Activated CD8-positive, alpha-beta T cell treated with anti-CD3 and anti-CD28 coated beads, Interleukin-2, amount 10 ng/mL, durations not matched to agents 7 days and 5 days (primary cell): Measurements from ENCODE around the gene PGA5. TPM values are rescaled to one million over a fixed set of nuclear protein-coding genes. Genes with fewer than 3 reads are reported as not detected.
A peak's percentile ranks its signal among the peaks of the same experiment; 100 is the strongest.

Experiments used
- ATAC-seq: fragments of 150-1000 bp; cut with Tn5 transposase; one replicate; pipeline ENCODE4 v1.10.0; 2021; ENCODE audit warnings: moderate library complexity
- CTCF ChIA-PET: fragments of 350-600 bp; sonication (Branson Sonifier 250); formaldehyde crosslinking; loops from one replicate; lab custom pipeline; 2021; ENCODE audit warnings: antibody characterized with exemption; lab: Charles Lee
- POLR2A ChIA-PET: fragments of 350-600 bp; sonication (Branson Sonifier 250); formaldehyde crosslinking; loops from one replicate; lab custom pipeline; 2021; ENCODE audit warnings: antibody characterized with exemption; lab: Charles Lee
- DNase-seq: peaks from one replicate; pipeline ENCODE4 v3.0.0-alpha.2; 2020
- H3K27ac Mint-ChIP-seq: one replicate; pipeline ENCODE4 v1.8.0; 2021; ENCODE audit warnings: mild to moderate bottlenecking, mixed read lengths
- H3K27me3 Mint-ChIP-seq: one replicate; pipeline ENCODE4 v1.8.0; 2021; ENCODE audit warnings: low read depth, mixed read lengths
- H3K36me3 Mint-ChIP-seq: one replicate; pipeline ENCODE4 v1.8.0; 2021; ENCODE audit warnings: low read depth, mixed read lengths
- H3K4me1 Mint-ChIP-seq: one replicate; pipeline ENCODE4 v1.8.0; 2021; ENCODE audit warnings: low read depth, mixed read lengths
- H3K4me3 Mint-ChIP-seq: one replicate; pipeline ENCODE4 v1.8.0; 2021; ENCODE audit warnings: mild to moderate bottlenecking, mixed read lengths
- H3K9me3 Mint-ChIP-seq: one replicate; pipeline ENCODE4 v1.8.0; 2022; ENCODE audit warnings: mixed read lengths; ENCODE audit not compliant: insufficient read depth
- total RNA-seq, 2 experiments: library from RNA; stranded (reverse); gene quantifications; one replicate each; pipeline ENCODE4 v1.2.3, GENCODE V29; 2021

The PGA5 gene
- total RNA-seq, 2 experiments from 2014 or later, result not detected

DNA sequence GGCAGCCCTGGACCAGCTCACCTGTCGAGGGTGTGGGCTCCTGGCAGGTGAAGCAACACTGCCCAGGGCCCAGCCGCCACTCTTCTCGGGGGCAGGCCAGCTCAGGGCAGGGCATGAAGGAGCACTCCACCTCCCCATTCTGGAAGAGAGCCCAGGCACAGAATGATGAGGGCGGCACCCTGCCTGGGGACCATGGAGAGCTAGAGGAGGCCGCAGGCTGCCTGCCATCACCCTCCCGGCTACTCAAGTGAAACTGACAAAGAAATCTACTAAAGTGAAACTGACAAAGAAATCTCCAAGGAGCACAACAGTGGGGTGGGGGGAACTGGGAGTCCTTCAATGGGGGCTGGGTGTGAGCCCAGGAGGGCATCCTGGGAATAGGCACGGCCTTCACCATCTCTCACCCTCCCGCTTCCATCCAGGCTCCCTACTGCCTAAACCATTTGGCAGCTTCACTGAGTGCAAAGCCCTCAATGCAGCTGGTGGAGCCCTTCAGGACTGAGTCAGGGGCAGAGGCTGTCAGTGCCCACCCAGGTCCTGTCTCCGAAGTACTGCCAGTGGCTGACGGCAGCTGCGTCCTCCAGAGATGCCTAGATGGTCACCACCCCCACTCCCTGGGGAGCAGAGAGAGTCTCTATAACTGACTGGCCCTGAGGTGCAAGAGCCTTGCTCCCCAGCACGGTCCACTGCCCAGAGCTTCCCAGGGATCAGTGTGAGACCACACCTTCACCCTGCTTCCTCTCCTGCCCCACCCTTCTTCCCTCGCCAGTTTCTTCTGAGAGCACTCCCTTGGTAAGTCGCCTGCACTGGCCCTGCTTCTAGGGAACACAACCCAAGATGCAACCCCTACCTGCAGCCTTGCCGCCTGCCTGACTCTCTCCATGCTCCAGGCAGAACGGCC is 32.5 kb downstream of the PGA5 start:
- no peak overlapping the region for H3K27ac Mint-ChIP-seq
- no peak for ATAC-seq
- CTCF ChIA-PET, result no interaction called here

GRCh38 chr11:61274084-61274483 is 33.1 kb downstream of the PGA5 start:
- ChIA-PET CTCF (no interaction called here), POLR2A (interaction anchor here (0.5 kb wide), 1 partner anchor 20 kb away, joined by 4 read pairs; no protein-coding TSS in a partner anchor)
- ATAC-seq (no peak), DNase-seq (no peak)
- Mint-ChIP-seq H3K9me3 (no peaks in the 10 kb centered on the region), H3K36me3 (no peaks in the 10 kb centered on the region), H3K4me1 (no peaks in the 10 kb centered on the region), H3K4me3 (no peak overlapping the region), H3K27me3 (no peaks in the 10 kb centered on the region), H3K27ac (no peak overlapping the region)

More for the DNA sequence above, 32.5 kb downstream of the PGA5 start:
- no peaks in the 10 kb centered on the region for H3K4me1 Mint-ChIP-seq
- H3K4me3 Mint-ChIP-seq, result no peak overlapping the region
- DNase-seq, result no peak
- no peaks in the 10 kb centered on the region for H3K9me3 Mint-ChIP-seq
- no peaks in the 10 kb centered on the region for H3K36me3 Mint-ChIP-seq
- POLR2A ChIA-PET, result interaction anchor here (0.7 kb wide), 1 partner anchor 156 kb away, joined by 3 read pairs; no protein-coding TSS in a partner anchor
- H3K27me3 Mint-ChIP-seq, result no peaks in the 10 kb centered on the region

- H3K4me3 Mint-ChIP-seq, result no peak overlapping the region
- H3K27ac Mint-ChIP-seq, result no peak overlapping the region
- no peak for ATAC-seq
- POLR2A ChIA-PET, result no interaction called here
- no peaks in the 10 kb centered on the region for H3K9me3 Mint-ChIP-seq
- H3K4me1 Mint-ChIP-seq, result no peaks in the 10 kb centered on the region
- H3K27me3 Mint-ChIP-seq, result no peaks in the 10 kb centered on the region
- CTCF ChIA-PET, result interaction anchor here (0.9 to 1.7 kb wide), 2 partner anchors 20 to 21 kb away, joined by 3 to 5 read pairs; partner anchors contain the start of gene VWCE
- no peak for DNase-seq
- H3K36me3 Mint-ChIP-seq, result no peaks in the 10 kb centered on the region
Observed at GRCh38 chr11:61275191-61275590, 34.2 kb downstream of the PGA5 start.

DNA sequence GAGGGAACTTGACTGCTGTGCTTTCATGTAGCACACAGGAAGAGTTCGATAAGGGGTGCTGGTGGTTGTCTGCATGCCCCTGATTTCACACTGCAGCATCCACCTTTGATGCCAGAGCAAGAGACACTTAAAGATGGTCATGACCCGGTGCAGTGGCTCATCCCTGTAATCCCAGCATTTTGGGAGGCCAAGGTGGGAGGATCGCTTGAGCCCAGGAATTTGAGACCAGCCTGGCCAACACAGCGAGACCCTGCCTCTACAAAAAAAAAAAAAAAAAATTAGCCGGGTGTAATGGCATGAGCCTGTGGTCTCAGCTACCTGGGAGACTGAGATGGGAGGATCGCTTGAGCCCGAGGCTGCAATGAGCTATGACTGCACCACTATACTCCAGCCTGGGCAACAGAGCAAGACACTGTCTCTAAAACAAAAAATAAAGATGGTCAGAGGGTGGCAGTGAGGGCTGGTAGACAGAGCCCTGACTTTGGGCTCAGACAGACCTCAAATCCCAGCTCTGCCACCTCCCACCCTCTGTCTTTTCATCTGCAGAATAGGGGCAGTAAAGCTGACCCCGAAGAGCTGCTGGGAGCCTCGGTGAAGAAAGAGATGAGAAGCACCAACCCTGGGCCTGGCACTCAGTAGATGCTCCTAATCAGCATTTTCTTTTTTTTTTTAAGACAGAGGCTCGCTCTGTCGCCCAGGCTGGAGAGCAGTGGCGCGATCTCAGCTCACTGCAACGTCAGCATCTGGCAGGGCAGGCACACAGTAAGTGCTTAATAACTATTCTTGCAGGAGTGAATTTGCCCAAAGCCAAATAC is 36.4 kb downstream of the PGA5 start:
- DNase-seq (no peak), ATAC-seq (no peak)
- Mint-ChIP-seq H3K27ac (no peak overlapping the region), H3K27me3 (no peaks in the 10 kb centered on the region), H3K9me3 (no peaks in the 10 kb centered on the region), H3K4me1 (no peaks in the 10 kb centered on the region), H3K36me3 (no peaks in the 10 kb centered on the region), H3K4me3 (no peak overlapping the region)
- CTCF ChIA-PET, result interaction anchor here (1.1 to 1.5 kb wide), 2 partner anchors 24 to 108 kb away, joined by 3 to 5 read pairs; no protein-coding TSS in a partner anchor
- POLR2A ChIA-PET, result no interaction called here

GRCh38 chr11:61278001-61278470 is 37.1 kb downstream of the PGA5 start:
- Mint-ChIP-seq H3K4me3 (no peak overlapping the region), H3K4me1 (no peaks in the 10 kb centered on the region), H3K36me3 (no peaks in the 10 kb centered on the region), H3K9me3 (no peaks in the 10 kb centered on the region), H3K27me3 (no peaks in the 10 kb centered on the region), H3K27ac (no peak overlapping the region)
- POLR2A ChIA-PET, result no interaction called here
- CTCF ChIA-PET, result interaction anchor here (1.1 to 1.5 kb wide), 2 partner anchors 25 to 107 kb away, joined by 3 to 5 read pairs; no protein-coding TSS in a partner anchor
- DNase-seq, result no peak
- no peak for ATAC-seq

- H3K4me1 Mint-ChIP-seq, result no peaks in the 10 kb centered on the region
- no peaks in the 10 kb centered on the region for H3K27me3 Mint-ChIP-seq
- DNase-seq (no peak), ATAC-seq (no peak)
- no peaks in the 10 kb centered on the region for H3K36me3 Mint-ChIP-seq
- ChIA-PET POLR2A (no interaction called here), CTCF (interaction anchor here (1.5 kb wide), 1 partner anchor 105 kb away, joined by 3 read pairs; no protein-coding TSS in a partner anchor)
- no peak overlapping the region for H3K4me3 Mint-ChIP-seq
- H3K9me3 Mint-ChIP-seq, result no peaks in the 10 kb centered on the region
- H3K27ac Mint-ChIP-seq, result no peak overlapping the region
Observed at GRCh38 chr11:61279934-61280659, 39.1 kb downstream of the PGA5 start.

GRCh38 chr11:61280883-61281580 is 40.1 kb downstream of the PGA5 start:
- DNase-seq (no peak), ATAC-seq (no peak)
- no peak overlapping the region for H3K27ac Mint-ChIP-seq
- no peaks in the 10 kb centered on the region for H3K4me1 Mint-ChIP-seq
- ChIA-PET CTCF (interaction anchor here (1.5 to 2.4 kb wide), 2 partner anchors 14 to 104 kb away, joined by 3 to 10 read pairs; partner anchors contain the start of gene VWCE), POLR2A (no interaction called here)
- H3K4me3 Mint-ChIP-seq, result no peak overlapping the region
- H3K27me3 Mint-ChIP-seq, result no peaks in the 10 kb centered on the region
- no peaks in the 10 kb centered on the region for H3K9me3 Mint-ChIP-seq
- H3K36me3 Mint-ChIP-seq, result peaks cover under 1% of the 10 kb centered on the region

DNA sequence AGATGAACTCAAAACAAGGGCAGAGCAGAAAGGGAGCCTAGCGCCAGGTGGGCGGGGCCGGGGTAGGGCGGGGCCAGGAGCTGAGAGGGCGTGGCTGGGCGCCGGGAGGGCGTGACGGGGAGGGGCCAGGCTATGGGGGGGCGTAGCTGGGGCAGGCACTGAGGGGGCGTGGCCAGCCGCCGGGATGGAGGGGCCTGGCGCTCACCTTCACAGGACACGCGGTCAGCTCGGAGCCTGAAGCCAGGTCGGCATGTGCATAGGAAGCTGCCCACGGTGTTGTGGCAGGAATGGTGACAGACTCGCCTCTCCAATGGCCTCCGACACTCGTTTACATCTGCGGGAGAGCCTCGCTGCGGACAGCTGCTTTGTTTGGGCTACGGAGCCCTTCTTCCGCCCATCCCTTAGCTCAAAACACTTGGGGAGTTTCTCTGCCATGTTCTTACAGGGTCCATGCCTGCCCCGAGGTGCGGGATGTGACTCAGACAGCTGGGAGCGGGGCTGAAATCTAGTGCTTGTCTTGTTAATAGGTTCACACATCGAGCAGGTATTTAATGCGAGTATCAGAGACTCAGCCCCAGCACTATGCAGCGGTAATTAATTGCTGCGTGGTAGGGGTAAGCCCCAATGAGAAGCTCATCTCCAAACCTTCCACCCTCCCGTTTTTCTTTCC is 40.7 kb downstream of the PGA5 start:
- no peak overlapping the region for H3K4me3 Mint-ChIP-seq
- H3K27me3 Mint-ChIP-seq, result no peaks in the 10 kb centered on the region
- ChIA-PET POLR2A (interaction anchor here (0.8 to 1.0 kb wide), 2 partner anchors 11 to 35 kb away, joined by 3 read pairs; no protein-coding TSS in a partner anchor), CTCF (interaction anchor here (0.8 to 2.4 kb wide), 7 partner anchors 9 to 104 kb away, joined by 3 to 10 read pairs (median 3); partner anchors contain the start of gene VWCE)
- H3K9me3 Mint-ChIP-seq, result no peaks in the 10 kb centered on the region
- ATAC-seq (peak; percentile 77), DNase-seq (peak; percentile 38)
- H3K4me1 Mint-ChIP-seq, result no peaks in the 10 kb centered on the region
- H3K36me3 Mint-ChIP-seq, result peaks cover 2% of the 10 kb centered on the region
- H3K27ac Mint-ChIP-seq, result no peak overlapping the region

DNA sequence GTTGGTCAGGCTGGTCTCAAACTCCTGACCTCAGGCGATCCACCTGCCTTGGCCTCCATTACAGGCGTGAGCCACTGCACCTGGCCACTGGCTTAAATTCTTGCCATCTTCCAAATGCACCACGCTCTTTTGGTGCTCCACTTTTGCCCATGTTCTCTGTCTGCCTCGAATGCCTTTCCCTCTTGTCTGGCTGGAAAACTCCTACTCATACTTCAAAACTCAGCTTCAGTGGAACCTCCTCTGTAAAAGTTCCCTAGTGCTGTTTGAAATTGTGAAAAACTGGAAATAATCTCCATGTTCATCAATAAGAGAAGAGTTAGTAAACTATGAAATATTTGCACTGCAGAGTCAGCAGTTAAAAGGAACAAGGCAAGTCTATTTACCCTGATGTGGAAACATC is 42.6 kb downstream of the PGA5 start:
- DNase-seq, result no peak
- Mint-ChIP-seq H3K4me3 (no peak overlapping the region), H3K36me3 (peaks cover 2% of the 10 kb centered on the region), H3K4me1 (no peaks in the 10 kb centered on the region), H3K27ac (no peak overlapping the region), H3K9me3 (no peaks in the 10 kb centered on the region), H3K27me3 (no peaks in the 10 kb centered on the region)
- ChIA-PET CTCF (no interaction called here), POLR2A (no interaction called here)
- ATAC-seq, result no peak

- Mint-ChIP-seq H3K9me3 (no peaks in the 10 kb centered on the region), H3K4me3 (no peak overlapping the region), H3K27me3 (no peaks in the 10 kb centered on the region), H3K4me1 (peaks cover 2% of the 10 kb centered on the region), H3K27ac (no peak overlapping the region), H3K36me3 (peaks cover 2% of the 10 kb centered on the region)
- no peak for DNase-seq
- ChIA-PET POLR2A (no interaction called here), CTCF (no interaction called here)
- no peak for ATAC-seq
Observed at GRCh38 chr11:61287338-61287977, 46.5 kb downstream of the PGA5 start.
